GM18909 (cell line): ENCODE measurements around the gene CUEDC2.

ENCODE experiments used
- ATAC-seq: cut with Tn5 transposase; IDR thresholded peaks from one replicate; pipeline ENCODE4 v1.9.1; 2021; ENCODE audit warnings: mild to moderate bottlenecking; ENCODE audit not compliant: unreplicated experiment, poor library complexity

CUEDC2 gene

DNA sequence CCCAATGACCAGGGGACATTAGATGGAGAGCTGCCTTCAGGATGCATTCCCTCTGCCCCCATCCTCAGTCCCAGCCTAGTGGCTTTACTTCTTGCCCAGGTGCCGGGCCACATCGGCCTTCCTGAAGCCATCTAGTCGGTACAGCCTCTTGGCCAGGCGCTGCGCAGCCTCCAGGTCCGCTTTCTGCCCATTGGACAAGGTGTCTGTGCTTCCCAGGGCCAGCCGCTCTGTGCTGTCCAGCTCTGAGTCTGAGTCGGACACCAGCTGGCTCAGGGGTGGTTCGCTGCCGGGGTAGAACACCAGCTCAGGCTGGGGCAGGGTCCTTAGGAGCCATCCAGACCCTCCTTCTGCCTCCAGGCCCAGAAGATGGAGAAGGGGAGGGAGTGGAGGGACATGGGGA, 20.1 kb downstream of the CUEDC2 start:
- ATAC-seq, result no peak

DNA sequence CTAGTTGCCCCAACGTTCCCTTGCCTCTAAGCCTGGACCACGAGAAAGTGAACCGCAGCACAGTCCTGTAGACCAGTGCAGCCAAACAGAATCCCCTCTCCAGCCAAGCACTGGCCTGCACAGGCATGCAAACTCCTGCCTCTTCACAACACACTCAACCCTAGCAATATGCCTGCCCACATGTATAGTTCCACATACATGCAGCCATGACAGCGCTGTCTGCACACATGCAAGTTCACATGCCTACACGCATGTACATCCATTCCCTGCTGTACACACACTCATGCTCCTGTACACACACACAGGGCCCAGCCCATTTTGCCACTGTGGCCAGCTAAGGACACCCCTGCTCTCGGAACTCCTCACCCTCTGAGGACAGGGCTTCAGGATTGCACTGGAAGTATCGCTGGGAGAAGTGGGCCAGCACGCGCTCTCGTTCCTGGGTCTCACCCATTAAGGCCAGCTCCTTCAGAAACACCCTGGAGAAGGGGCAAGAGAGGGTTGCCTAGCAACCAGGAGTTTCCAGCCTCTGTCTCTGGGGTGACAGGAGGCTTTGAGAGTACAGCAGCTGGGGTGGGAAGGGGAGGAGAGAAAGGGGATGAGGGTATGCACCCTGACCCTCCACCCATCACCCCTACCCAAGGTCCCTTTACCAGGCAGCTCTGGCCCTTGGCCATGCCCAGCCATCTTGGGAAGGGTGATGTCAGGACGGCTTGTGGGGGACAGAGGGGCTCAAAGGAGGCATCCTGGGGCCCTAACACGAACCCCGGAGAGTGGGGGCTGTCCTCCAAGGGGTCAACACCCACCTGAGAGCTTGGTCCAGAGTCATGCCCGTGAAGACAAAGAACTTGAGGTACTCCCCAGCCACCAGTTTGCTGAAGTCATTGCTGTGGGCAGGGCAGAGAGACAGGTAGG, 20.8 kb downstream of the CUEDC2 start:
- ATAC-seq, result no peak

- no peak for ATAC-seq
These were observed 21.8 kb downstream of the CUEDC2 start for GRCh38 chr10:102410429-102411073.

GRCh38 chr10:102409604-102410428, 22.6 kb downstream of the CUEDC2 start:
- ATAC-seq, result no peak

DNA sequence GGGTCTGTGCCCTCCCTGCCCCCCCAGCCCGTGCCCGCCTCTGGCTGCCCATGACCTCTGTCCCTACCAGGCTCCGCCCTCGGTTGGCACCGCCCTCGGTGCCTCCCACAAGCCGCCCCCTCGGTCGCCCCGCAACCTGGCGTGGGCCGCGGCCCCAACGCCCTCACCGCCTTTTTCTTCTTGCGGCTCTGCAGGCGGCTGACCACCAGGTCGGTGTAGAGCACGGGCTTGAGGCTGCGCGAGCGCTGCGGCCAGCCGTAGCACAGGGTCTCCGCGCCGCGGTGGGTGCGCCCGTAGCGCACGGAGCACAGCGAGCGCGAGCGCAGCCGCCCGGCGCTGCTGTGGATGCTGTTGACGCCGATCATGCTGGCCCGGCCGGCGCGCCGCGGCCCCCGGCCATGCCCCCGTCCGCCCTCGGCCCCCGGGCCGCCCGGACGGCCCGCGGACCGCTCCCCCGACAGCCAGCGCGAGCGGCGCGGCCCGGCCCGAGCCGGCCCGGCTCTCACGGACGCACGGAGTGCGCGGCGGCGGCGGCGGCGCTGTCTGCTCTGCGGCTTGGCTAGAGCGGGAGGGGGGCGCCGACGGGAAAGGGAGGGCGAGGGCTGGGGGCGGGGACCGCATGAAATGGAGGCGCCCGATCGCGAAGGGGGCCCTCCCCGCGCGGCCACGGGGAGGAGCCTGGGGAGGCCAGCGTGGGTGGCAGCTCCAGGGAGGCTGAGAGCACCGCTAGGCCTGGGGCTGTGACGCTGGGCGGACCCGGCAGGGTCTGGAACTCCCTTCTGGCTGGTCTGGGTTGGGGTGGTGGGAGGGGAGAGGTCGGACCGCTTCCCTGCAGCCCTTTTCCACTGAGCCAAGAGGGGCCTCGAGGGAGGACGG, 23.4 kb downstream of the CUEDC2 start:
- ATAC-seq, result no peak

- ATAC-seq, result no peak
These were observed 24.1 kb downstream of the CUEDC2 start for GRCh38 chr10:102408131-102408727.

- ATAC-seq, result no peak
These were observed 24.8 kb downstream of the CUEDC2 start for GRCh38 chr10:102407425-102408130.

DNA sequence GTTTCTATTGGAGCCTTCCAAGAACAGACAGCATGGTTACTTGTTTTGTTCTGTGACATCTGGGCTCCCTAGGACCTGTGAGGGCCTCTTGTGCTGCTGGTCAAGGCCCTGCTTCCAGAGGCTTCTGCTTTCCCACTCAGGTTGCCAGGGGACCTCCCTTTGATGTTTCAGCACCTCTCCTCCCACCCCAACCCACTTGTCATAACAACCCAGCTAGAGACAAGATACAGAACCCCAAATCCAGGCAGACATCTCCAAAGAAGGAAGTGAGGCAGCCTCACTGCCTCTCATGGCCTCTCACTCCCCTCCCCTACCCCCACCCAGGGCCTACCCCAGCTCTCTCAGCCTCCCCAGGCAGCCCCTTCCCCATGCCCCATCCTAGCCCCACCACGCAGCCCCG, 25.6 kb downstream of the CUEDC2 start:
- no peak for ATAC-seq

DNA sequence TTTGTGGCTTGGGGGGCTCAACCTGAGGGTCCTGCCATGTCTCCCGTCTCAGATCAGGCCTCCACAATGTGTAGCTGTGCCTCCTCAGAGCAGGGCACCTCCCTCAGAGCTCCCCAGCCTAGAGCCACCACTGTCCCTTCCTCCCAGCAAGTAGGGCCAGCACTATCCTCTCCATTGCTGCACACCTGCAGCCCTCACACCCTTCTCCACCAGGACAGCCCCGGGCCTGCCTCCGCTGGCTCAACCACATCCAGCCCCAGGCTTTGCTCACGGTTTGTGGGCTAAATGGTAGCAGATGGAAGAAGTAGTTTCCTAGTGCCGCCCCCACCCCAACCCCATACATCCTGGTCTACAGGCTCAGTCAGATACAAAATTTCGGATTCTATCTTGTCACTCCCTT, 26.7 kb downstream of the CUEDC2 start:
- ATAC-seq, result no peak

DNA sequence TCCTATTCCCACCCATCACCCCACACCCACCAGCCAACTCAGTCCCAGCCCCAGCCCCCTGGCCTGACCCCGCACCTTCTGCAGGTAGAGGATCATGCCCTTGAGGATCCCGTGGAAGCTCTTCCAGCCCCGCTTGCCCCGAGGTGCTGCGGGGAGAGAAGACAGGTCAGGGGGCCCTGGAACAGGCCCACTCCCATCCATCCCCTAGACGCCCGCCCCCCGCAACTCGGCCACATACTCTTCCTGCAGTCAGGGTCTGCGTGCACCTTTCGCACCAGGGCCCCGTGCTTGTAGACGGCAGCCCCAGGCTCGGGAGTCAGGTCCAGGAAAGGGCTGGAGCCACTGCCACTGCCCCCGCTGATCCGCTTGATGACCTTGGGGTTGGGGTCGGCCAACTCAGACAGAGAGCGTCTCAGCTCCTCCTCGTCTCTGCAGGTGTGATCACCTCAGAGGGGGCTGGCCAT, 27.2 kb downstream of the CUEDC2 start:
- ATAC-seq, result no peak

DNA sequence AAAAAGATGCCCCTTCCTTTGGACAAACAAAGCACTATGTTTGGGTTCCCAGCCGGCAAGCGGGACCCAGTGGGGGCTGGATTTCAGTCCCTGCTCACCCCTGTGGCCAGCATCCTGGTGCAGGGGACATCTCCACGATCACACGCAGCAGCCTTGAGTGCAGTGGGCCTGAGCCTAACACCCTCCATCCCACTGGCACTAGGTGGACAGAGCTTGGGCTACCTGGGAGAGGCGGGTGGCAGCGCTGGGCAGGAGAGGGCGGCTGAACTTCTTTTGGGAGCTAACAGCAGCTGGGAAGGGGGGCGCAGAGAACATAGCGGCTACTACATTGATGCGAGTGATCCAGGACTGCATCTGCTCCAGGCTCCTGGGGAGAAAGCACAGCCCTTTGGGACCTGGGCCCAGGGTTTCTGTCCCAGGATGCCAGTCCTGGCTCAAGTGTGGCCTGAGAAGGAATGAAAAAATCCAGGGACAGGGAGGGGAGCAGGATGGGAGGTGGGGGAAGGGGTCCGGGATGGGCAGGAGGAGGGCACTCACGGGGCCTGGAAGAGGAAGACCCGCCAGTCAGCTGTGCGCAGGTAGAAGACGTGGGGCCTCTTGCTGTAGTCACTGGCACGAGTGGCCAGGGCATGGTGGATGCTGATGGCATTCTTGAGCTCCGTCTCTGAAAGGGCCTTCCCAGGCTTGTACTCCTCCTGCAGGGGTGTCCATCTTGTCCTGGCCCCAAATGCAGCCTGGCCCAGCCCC, 27.8 kb downstream of the CUEDC2 start:
- ATAC-seq, result no peak

GRCh38 chr10:102403115-102403514, 29.3 kb downstream of the CUEDC2 start:
- ATAC-seq, result no peak

GRCh38 chr10:102402512-102402896, 29.9 kb downstream of the CUEDC2 start:
- no peak for ATAC-seq

DNA sequence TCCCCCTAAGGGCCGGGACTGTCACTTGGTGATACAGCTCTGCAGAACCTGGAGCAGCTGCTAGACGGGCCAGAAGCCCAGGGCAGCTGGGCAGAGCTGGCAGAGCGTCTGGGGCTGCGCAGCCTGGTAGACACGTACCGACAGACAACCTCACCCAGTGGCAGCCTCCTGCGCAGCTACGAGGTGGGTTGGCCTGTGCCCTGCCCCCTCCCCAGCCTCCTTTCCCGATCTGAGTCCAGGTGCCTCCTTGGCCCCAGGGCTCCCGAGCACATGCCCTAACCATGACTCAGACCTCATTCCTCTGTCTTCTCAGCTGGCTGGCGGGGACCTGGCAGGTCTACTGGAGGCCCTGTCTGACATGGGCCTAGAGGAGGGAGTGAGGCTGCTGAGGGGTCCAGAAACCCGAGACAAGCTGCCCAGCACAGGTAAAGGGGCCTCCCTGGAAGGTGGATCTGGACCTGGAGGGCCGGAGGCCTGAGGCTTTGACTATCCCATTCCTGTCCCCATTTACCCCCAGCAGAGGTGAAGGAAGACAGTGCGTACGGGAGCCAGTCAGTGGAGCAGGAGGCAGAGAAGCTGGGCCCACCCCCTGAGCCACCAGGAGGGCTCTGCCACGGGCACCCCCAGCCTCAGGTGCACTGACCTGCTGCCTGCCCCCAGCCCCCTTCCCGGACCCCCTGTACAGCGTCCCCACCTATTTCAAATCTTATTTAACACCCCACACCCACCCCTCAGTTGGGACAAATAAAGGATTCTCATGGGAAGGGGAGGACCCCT, 30.5 kb downstream of the CUEDC2 start:
- ATAC-seq, result no peak

DNA sequence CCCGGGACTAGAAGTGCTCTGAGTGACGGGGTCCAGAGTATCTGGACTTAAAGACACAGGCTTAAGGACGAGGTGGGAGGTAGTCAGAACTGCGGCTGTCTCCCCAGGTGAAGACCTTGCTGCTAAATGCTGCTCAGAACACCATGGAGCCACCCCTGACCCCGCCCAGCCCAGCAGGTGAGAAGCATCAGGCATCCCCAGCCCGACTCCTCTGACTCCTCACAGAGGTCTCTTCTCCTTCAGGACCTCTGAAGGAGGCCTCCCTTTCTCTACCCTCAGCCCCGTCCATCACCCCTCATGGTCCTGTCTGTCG, 31.1 kb downstream of the CUEDC2 start:
- ATAC-seq, result no peak

DNA sequence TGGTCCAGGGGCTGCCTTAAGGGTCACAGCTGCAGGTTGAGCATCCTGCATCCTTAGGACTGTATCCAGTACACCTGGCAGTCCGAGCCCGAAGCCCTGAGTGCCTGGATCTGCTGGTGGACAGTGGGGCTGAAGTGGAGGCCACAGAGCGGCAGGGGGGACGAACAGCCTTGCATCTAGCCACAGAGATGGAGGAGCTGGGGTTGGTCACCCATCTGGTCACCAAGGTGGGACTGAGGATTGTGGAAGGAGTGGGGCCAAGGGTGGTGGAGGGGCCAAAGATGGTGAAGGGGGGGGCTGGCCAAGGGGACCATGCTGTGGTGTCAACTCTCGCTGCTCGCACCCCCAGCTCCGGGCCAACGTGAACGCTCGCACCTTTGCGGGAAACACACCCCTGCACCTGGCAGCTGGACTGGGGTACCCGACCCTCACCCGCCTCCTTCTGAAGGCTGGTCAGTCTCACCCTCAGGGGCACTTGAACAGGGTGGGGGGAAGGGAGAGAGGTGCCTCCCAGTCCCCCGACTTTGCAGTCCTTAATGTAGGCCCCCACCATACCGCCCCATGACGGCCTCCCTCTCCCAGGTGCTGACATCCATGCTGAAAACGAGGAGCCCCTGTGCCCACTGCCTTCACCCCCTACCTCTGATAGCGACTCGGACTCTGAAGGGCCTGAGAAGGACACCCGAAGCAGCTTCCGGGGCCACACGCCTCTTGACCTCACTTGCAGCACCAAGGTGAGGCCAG, 31.6 kb downstream of the CUEDC2 start:
- ATAC-seq, result no peak

DNA sequence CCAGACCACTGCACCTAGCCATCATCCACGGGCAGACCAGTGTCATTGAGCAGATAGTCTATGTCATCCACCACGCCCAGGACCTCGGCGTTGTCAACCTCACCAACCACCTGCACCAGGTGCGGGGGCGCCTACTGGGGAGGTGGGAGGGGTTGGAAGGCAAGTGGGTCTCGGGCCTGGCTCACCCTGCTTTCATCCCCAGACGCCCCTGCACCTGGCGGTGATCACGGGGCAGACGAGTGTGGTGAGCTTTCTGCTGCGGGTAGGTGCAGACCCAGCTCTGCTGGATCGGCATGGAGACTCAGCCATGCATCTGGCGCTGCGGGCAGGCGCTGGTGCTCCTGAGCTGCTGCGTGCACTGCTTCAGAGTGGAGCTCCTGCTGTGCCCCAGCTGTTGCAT, 32.3 kb downstream of the CUEDC2 start:
- ATAC-seq, result no peak
